OCI-LY7 (cell line): ENCODE measurements around the gene DAZAP1.

Source experiments
- EZH2phosphoT487 ChIP-seq: fragments of 200-600 bp; sonication (generic); IDR thresholded peaks from 2 replicates; pipeline ENCODE4 v1.6.1; 2018; ENCODE audit warnings: low read depth, borderline replicate concordance, mild to moderate bottlenecking, mixed run types, antibody characterized with exemption, low read length, moderate library complexity, mixed read lengths
- TF ChIP-seq, protein P1 (sequence below): fragments of 200-600 bp; sonication (generic); conservative IDR thresholded peaks from 2 replicates; pipeline ENCODE4 v1.5.1; 2014; ENCODE audit warnings: mild to moderate bottlenecking, antibody characterized with exemption, low read length, moderate library complexity, mixed read lengths

DNA sequence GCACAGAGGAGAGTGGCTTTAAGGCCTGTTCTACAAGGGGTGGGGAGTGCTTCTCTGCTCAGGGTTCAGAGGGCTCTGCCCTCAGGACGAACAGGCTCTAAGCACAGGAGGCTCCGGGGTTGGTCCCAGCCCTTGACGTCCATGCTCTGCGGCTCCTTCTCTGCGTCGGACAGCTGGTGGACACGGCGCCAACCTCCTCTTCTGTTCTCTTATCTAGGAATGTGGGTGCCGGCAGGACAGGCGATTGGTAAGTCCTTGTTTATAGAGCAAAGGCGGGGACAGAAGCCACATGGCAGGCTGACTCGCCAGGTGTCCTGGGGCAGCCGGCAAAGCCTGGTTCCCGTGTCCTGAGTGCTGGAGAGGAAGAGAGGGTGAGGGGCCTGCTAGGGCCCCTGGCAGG, 22.4 kb downstream of the DAZAP1 start:
- TF ChIP-seq, protein P1, sequence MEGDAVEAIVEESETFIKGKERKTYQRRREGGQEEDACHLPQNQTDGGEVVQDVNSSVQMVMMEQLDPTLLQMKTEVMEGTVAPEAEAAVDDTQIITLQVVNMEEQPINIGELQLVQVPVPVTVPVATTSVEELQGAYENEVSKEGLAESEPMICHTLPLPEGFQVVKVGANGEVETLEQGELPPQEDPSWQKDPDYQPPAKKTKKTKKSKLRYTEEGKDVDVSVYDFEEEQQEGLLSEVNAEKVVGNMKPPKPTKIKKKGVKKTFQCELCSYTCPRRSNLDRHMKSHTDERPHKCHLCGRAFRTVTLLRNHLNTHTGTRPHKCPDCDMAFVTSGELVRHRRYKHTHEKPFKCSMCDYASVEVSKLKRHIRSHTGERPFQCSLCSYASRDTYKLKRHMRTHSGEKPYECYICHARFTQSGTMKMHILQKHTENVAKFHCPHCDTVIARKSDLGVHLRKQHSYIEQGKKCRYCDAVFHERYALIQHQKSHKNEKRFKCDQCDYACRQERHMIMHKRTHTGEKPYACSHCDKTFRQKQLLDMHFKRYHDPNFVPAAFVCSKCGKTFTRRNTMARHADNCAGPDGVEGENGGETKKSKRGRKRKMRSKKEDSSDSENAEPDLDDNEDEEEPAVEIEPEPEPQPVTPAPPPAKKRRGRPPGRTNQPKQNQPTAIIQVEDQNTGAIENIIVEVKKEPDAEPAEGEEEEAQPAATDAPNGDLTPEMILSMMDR: no peak
- no peak for TF ChIP-seq EZH2phosphoT487
